Lower leg skin (tissue), 3 donors: ENCODE data around the gene TBCC.

Experiments used
- POLR2A ChIP-seq, 2 donors: fragments of 450-650 bp; IDR thresholded peaks; one replicate each; pipeline ENCODE4 v1.6.1; 2016 to 2017; ENCODE audit warnings: antibody characterized with exemption in 2 of 2, mild to moderate bottlenecking in 1 of 2, moderate library complexity in 1 of 2
- TF ChIP-seq, protein P1 (sequence below), 3 donors: fragments of 450-650 bp; IDR thresholded peaks; one replicate each; pipeline ENCODE4 v1.5.1; 2016; ENCODE audit warnings: antibody characterized with exemption in 3 of 3, mild to moderate bottlenecking in 3 of 3, moderate library complexity in 2 of 3

DNA sequence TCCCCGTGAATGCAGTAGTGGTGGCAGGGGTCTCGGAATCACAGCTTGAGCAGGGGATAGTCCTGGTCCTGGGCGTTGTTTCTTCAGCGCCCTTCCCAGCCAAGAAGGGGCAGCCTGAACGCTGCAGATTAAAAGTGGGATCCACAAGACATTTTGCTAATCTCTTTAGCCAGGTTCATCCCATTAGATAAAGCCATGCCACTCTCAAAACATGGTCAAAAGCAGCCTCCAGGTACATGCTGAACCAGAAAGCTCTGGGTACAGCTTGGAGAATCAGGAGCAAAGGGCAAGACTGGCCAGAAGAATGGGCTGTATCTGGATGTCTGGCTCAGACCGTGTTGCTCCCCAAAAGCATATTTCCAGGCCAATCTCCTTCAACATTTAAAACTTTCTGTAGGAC, 23.4 kb downstream of the TBCC start, which contains the start of gene PRPH2:
- TF ChIP-seq, protein P1, sequence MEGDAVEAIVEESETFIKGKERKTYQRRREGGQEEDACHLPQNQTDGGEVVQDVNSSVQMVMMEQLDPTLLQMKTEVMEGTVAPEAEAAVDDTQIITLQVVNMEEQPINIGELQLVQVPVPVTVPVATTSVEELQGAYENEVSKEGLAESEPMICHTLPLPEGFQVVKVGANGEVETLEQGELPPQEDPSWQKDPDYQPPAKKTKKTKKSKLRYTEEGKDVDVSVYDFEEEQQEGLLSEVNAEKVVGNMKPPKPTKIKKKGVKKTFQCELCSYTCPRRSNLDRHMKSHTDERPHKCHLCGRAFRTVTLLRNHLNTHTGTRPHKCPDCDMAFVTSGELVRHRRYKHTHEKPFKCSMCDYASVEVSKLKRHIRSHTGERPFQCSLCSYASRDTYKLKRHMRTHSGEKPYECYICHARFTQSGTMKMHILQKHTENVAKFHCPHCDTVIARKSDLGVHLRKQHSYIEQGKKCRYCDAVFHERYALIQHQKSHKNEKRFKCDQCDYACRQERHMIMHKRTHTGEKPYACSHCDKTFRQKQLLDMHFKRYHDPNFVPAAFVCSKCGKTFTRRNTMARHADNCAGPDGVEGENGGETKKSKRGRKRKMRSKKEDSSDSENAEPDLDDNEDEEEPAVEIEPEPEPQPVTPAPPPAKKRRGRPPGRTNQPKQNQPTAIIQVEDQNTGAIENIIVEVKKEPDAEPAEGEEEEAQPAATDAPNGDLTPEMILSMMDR (IDR thresholded peaks at IDR 0.05): no peak
- TF ChIP-seq POLR2A (IDR thresholded peaks at IDR 0.05): no peak
